A549 (cell line): ENCODE results near the gene ZEB1. TPM values are rescaled to one million over a fixed set of nuclear protein-coding genes. Genes with fewer than 3 reads are reported as not detected.
"Not testable (repeated sequence)": the region's sequence is repeated elsewhere in the genome, so short reads cannot be mapped to it uniquely, and the experiment has no call there.

Experiments used
- ATAC-seq, 2 experiments: fragments of 200-7000 bp in 1 of 2; fragments of >200 bp in 1 of 2; cut with Nextera tagmentation in 1 of 2; cut with Tn5 transposase in 1 of 2; 3 replicates each; pipeline versions ENCODE4 v1.8.0 to v1.9.1; 2018 to 2020; ENCODE audit warnings: mild to moderate bottlenecking in 1 of 2, moderate library complexity in 1 of 2
- CTCF ChIA-PET: fragments of 300-600 bp; sonication (Branson Sonifier 250); formaldehyde crosslinking; extraction: SDS; loops from one replicate; lab custom pipeline; 2021; ENCODE audit warnings: antibody characterized with exemption, inconsistent platforms; lab: Yijun Ruan, JAX
- POLR2A ChIA-PET: fragments of 350-600 bp; formaldehyde crosslinking; extraction: SDS; loops from one replicate; lab custom pipeline; 2021; ENCODE audit warnings: antibody characterized with exemption, inconsistent platforms; lab: Yijun Ruan, JAX
- DNase-seq, 2 experiments: peaks; one replicate each; pipeline versions ENCODE4 v3.0.0 to v3.0.0-alpha.2; 2011 to 2016; ENCODE audit warnings: low read depth in 1 of 2, low spot score in 1 of 2
- FAIRE-seq: peaks from 2 replicates; lab custom pipeline; 2011; peaks lifted over from hg19 to GRCh38; lab: Jason Lieb, UNC
- H3K27ac ChIP-seq, 2 experiments: fragments of >200 bp; sonication (Bioruptor Twin); formaldehyde crosslinking; 3 replicates each; pipeline ENCODE4 v1.5.1; 2016 to 2017
- H3K4me1 ChIP-seq: fragments of >200 bp; sonication (Bioruptor Twin); formaldehyde crosslinking; 3 replicates; pipeline ENCODE4 v1.6.1; 2016
- H3K4me2 ChIP-seq: fragments of >200 bp; sonication (Bioruptor Twin); formaldehyde crosslinking; 3 replicates; pipeline ENCODE4 v1.6.1; 2016
- H3K4me3 ChIP-seq: fragments of >200 bp; sonication (Bioruptor Twin); formaldehyde crosslinking; 3 replicates; pipeline ENCODE4 v1.5.1; 2016
- H3K9me3 ChIP-seq: fragments of >200 bp; sonication (Bioruptor Twin); formaldehyde crosslinking; 3 replicates; pipeline ENCODE4 v1.6.1; 2016
- BHLHE40 ChIP-seq: IDR thresholded peaks from 2 replicates; pipeline ENCODE4 v1.6.1; 2012; ENCODE audit warnings: low read depth, low read length, inconsistent platforms
- CEBPB ChIP-seq, 2 experiments: fragments of >200 bp in 1 of 2; sonication (Bioruptor Twin) in 1 of 2; formaldehyde crosslinking in 1 of 2; IDR thresholded peaks; 2 replicates each; pipeline ENCODE4 v1.6.1; 2012 to 2016
- CHD4 ChIP-seq: fragments of 200-600 bp; sonication (generic); IDR thresholded peaks from 2 replicates; pipeline ENCODE4 v1.6.1; 2016; ENCODE audit warnings: antibody characterized with exemption, mild to moderate bottlenecking, borderline replicate concordance
- EP300 ChIP-seq, 2 experiments: fragments of >200 bp; sonication (Bioruptor Twin); formaldehyde crosslinking; IDR thresholded peaks; 2 replicates in 1 of 2; 3 replicates in 1 of 2; pipeline ENCODE4 v1.6.1; 2016 to 2017
- FOSL2 ChIP-seq, 2 experiments: fragments of 450-650 bp in 1 of 2; fragments of >200 bp in 1 of 2; sonication (Bioruptor Twin) in 1 of 2; formaldehyde crosslinking; IDR thresholded peaks; 2 replicates each; pipeline versions ENCODE4 v1.5.0 to v1.6.1; 2016 to 2020; ENCODE audit warnings: mild to moderate bottlenecking in 1 of 2, moderate library complexity in 1 of 2
- HDAC2 ChIP-seq: fragments of 200-600 bp; sonication (generic); IDR thresholded peaks from 2 replicates; pipeline ENCODE4 v1.6.1; 2016
- HOXA7 ChIP-seq: fragments of 250-450 bp; sonication (Bioruptor Pico); IDR thresholded peaks from 2 replicates; pipeline ENCODE4 v1.5.0; 2020; ENCODE audit warnings: mild to moderate bottlenecking, moderate library complexity
- HOXB13 ChIP-seq: fragments of 250-450 bp; sonication (Bioruptor Pico); IDR thresholded peaks from 2 replicates; pipeline ENCODE4 v1.5.0; 2020; ENCODE audit warnings: low read depth, mild to moderate bottlenecking, moderate library complexity
- HOXB5 ChIP-seq: fragments of 250-450 bp; sonication (Bioruptor Pico); IDR thresholded peaks from 2 replicates; pipeline ENCODE4 v1.5.0; 2020; ENCODE audit warnings: mild to moderate bottlenecking, moderate library complexity
- JUNB ChIP-seq: fragments of >200 bp; sonication (Bioruptor Twin); formaldehyde crosslinking; IDR thresholded peaks from 2 replicates; pipeline ENCODE4 v1.6.1; 2016
- KDM1A ChIP-seq: fragments of 200-600 bp; sonication (generic); IDR thresholded peaks from 2 replicates; pipeline ENCODE4 v1.6.1; 2016; ENCODE audit warnings: low read depth, mild to moderate bottlenecking
- MAZ ChIP-seq: fragments of 150-350 bp; IDR thresholded peaks from 2 replicates; pipeline ENCODE4 v1.6.1; 2014; ENCODE audit warnings: antibody characterized with exemption, low read depth, low read length, borderline replicate concordance
- NFE2L2 ChIP-seq: fragments of 150-350 bp; conservative IDR thresholded peaks from 2 replicates; pipeline ENCODE4 v1.6.1; 2014; ENCODE audit warnings: low read length
- NR3C1 ChIP-seq: fragments of >200 bp; sonication (Bioruptor Twin); formaldehyde crosslinking; IDR thresholded peaks from 3 replicates; pipeline ENCODE4 v1.6.1; 2017
- RAD21 ChIP-seq, 2 experiments: fragments of >200 bp in 1 of 2; sonication (Bioruptor Twin) in 1 of 2; formaldehyde crosslinking in 1 of 2; IDR thresholded peaks in 1 of 2; conservative IDR thresholded peaks in 1 of 2; 2 replicates in 1 of 2; 3 replicates in 1 of 2; pipeline ENCODE4 v1.6.1; 2012 to 2018; ENCODE audit warnings: inconsistent platforms in 1 of 2
- RCOR1 ChIP-seq: fragments of 150-350 bp; IDR thresholded peaks from 2 replicates; pipeline ENCODE4 v1.6.1; 2014; ENCODE audit warnings: antibody characterized with exemption, low read length, low read depth
- SREBF2 ChIP-seq: fragments of 450-650 bp; IDR thresholded peaks from 2 replicates; pipeline ENCODE4 v1.6.1; 2014; ENCODE audit warnings: mild to moderate bottlenecking, moderate library complexity
- ZC3H11A ChIP-seq: fragments of 450-650 bp; IDR thresholded peaks from 2 replicates; pipeline ENCODE4 v1.6.1; 2014; ENCODE audit warnings: antibody characterized with exemption, mild to moderate bottlenecking
- ZFP36 ChIP-seq: fragments of 450-650 bp; IDR thresholded peaks from 2 replicates; pipeline ENCODE4 v1.6.1; 2014; ENCODE audit warnings: borderline replicate concordance; ENCODE audit not compliant: partially characterized antibody
- WGBS: methylation state at CpG from one replicate; pipeline ENCODE4 v1.1.6; 2017; ENCODE audit errors: missing lambda C conversion rate; 5-methylcytosine and 5-hydroxymethylcytosine counted together
- polyA plus RNA-seq, 4 experiments: library from polyadenylated mRNA; depleted of rRNA in 3 of 4; stranded (reverse); fragments of >200 nt; fragmentation: RNase III in 1 of 4; extraction: RNeasy Plus Mini Kit Qiagen cat#74134 plus additional on column Dnase treatment in 1 of 4; gene quantifications; 2 replicates in 3 of 4; 3 replicates in 1 of 4; pipeline ENCODE4 v1.2.3, GENCODE V29; 2011 to 2017
- TF ChIP-seq, protein P1 (sequence below): fragments of 150-350 bp; IDR thresholded peaks from 2 replicates; pipeline ENCODE4 v1.6.1; 2014; ENCODE audit warnings: low read depth, mild to moderate bottlenecking, low read length
- TF ChIP-seq, protein P2 (sequence below): fragments of 250-450 bp; sonication (Bioruptor Pico); IDR thresholded peaks from 2 replicates; pipeline ENCODE4 v1.5.0; 2020; ENCODE audit warnings: low read depth, mild to moderate bottlenecking, moderate library complexity
- TF ChIP-seq, protein P3 (sequence below): fragments of >200 bp; sonication (Bioruptor Twin); formaldehyde crosslinking; IDR thresholded peaks from 2 replicates; pipeline ENCODE4 v1.6.1; 2016
- TF ChIP-seq, protein P4 (sequence below): fragments of 450-650 bp; IDR thresholded peaks from 2 replicates; pipeline ENCODE4 v1.6.1; 2014; ENCODE audit warnings: antibody characterized with exemption
- TF ChIP-seq, protein P5 (sequence below): IDR thresholded peaks from 2 replicates; pipeline ENCODE4 v1.6.1; 2012

ZEB1 gene
- polyA plus RNA-seq, 2 of the 4 experiments (the other 2 are of a cell fraction), result 8.1 to 23.8 TPM

DNA sequence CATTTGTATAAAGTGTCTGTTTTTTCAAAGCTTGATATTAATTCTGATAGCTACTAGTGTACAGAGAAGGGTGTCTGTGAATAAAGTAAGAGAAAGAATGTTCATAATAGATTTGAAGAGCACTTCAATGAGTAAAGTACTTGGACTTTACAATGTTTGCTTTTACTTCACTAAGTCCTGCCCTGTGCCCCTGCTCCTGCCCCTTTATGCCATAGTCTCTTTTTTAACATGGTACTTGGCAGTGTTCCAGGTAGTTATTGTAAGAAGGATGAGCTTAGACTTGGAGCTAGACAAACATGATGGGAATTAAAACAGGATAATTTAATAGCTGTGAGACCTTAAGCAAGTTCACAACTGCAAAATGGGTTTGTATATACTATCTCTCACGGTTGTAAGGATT is 41.0 kb downstream of the ZEB1 start (continued):
- TF ChIP-seq, protein P1, sequence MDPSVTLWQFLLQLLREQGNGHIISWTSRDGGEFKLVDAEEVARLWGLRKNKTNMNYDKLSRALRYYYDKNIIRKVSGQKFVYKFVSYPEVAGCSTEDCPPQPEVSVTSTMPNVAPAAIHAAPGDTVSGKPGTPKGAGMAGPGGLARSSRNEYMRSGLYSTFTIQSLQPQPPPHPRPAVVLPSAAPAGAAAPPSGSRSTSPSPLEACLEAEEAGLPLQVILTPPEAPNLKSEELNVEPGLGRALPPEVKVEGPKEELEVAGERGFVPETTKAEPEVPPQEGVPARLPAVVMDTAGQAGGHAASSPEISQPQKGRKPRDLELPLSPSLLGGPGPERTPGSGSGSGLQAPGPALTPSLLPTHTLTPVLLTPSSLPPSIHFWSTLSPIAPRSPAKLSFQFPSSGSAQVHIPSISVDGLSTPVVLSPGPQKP, result no peak
- no peak for TF ChIP-seq ZFP36
- TF ChIP-seq, protein P2, sequence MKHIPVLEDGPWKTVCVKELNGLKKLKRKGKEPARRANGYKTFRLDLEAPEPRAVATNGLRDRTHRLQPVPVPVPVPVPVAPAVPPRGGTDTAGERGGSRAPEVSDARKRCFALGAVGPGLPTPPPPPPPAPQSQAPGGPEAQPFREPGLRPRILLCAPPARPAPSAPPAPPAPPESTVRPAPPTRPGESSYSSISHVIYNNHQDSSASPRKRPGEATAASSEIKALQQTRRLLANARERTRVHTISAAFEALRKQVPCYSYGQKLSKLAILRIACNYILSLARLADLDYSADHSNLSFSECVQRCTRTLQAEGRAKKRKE (CRISPR knock-in tag), result no peak
- no peak for TF ChIP-seq RCOR1
- TF ChIP-seq MAZ, result no peak
- TF ChIP-seq KDM1A, result no peak
- TF ChIP-seq SREBF2, result no peak
- no peak for TF ChIP-seq HDAC2

DNA sequence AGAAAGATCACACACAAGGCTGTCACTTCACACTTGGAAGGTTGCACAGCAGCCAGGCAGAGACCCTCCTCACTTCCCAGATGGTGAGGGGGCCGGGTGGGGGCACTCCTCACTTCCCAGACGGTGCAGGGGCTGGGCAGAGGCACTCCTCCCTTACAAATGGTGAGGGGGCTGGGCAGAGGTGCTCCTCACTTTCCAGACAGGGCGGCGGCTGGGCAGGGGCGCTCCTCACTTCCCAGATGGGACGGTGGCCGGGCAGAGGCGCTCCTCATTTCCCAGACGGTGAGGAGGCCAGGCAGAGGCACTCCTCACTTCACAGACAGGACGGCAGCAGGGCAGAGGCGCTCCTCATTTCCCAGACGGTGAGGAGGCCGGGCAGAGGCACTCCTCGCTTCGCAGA is 42.5 kb downstream of the ZEB1 start:
- H3K9me3 ChIP-seq, H3K4me3 ChIP-seq, H3K4me2 ChIP-seq, CTCF ChIA-PET, FAIRE-seq, POLR2A ChIA-PET, H3K27ac ChIP-seq, ATAC-seq, DNase-seq: not testable (repeated sequence)
- 90% methylated on average over 9 of the region's 15 CpGs for WGBS
- H3K4me1 ChIP-seq, result peaks cover 22% of the 10 kb centered on the region

DNA sequence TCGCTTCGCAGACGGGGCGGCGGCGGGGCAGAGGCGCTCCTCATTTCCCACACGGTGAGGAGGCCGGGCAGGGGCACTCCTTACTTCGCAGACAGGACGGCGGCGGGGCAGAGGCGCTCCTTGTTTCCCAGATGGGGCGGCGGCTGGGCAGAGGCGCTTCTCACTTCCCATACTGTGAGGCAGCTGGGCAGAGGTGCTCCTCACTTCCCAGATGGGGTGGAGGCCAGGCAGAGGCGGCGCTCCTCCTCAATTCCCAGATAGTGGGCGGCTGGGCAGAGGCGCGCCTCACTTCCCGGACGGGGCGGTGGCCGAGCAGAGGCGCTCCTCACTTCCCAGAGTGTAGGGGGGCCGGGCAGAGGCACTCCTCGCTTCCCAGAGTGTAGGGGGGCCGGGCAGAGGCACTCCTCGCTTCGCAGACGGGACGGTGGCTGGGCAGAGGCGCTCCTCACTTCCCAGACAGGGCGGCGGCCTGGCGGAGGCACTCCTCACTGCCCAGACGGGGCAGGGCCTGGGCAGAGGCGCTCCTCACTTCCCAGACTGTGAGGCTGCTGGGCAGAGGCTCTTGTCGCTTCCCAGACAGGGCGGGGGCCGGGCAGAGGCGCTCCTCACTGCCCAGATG is 43.1 kb downstream of the ZEB1 start:
- CTCF ChIA-PET, result no interaction called here
- WGBS, result 95% methylated on average over 28 of the region's 44 CpGs
- Histone ChIP-seq H3K9me3 (no peaks in the 10 kb centered on the region), H3K4me3 (no peak overlapping the region), H3K4me2 (no peak overlapping the region)
- DNase-seq (no peak), ATAC-seq (no peak)
- POLR2A ChIA-PET, result no interaction called here
- TF ChIP-seq, protein P2 (CRISPR knock-in tag), result no peak
- TF ChIP-seq RCOR1, result no peak
- TF ChIP-seq, protein P3, sequence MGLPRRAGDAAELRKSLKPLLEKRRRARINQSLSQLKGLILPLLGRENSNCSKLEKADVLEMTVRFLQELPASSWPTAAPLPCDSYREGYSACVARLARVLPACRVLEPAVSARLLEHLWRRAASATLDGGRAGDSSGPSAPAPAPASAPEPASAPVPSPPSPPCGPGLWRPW, result no peak
- TF ChIP-seq, protein P4, sequence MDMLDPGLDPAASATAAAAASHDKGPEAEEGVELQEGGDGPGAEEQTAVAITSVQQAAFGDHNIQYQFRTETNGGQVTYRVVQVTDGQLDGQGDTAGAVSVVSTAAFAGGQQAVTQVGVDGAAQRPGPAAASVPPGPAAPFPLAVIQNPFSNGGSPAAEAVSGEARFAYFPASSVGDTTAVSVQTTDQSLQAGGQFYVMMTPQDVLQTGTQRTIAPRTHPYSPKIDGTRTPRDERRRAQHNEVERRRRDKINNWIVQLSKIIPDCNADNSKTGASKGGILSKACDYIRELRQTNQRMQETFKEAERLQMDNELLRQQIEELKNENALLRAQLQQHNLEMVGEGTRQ, result no peak
- TF ChIP-seq EP300 (IDR thresholded peaks at IDR 0.05), result no peak
- TF ChIP-seq KDM1A, result no peak
- TF ChIP-seq RAD21 (conservative IDR thresholded peaks at IDR 0.05 in 1 of 2, IDR thresholded peaks at IDR 0.05 in 1 of 2), result no peak
- TF ChIP-seq HOXB5 (CRISPR knock-in tag), result no peak
- TF ChIP-seq ZC3H11A, result no peak
- TF ChIP-seq BHLHE40, result no peak
- no peak for TF ChIP-seq CHD4
- no peak for TF ChIP-seq HOXA7
- no peak for TF ChIP-seq JUNB
- no peak for TF ChIP-seq FOSL2 (IDR thresholded peaks at IDR 0.05)
- TF ChIP-seq FOSL2 (CRISPR knock-in tag; IDR thresholded peaks at IDR 0.05), result no peak
- TF ChIP-seq, protein P5, sequence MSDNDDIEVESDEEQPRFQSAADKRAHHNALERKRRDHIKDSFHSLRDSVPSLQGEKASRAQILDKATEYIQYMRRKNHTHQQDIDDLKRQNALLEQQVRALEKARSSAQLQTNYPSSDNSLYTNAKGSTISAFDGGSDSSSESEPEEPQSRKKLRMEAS, result no peak
- TF ChIP-seq CEBPB (IDR thresholded peaks at IDR 0.05), result no peak
- TF ChIP-seq HOXB13 (CRISPR knock-in tag), result no peak
- TF ChIP-seq NFE2L2, result no peak
- no peak for TF ChIP-seq NR3C1
- TF ChIP-seq SREBF2, result no peak
- TF ChIP-seq, all 56 proteins: peak for 0
- no peak for FAIRE-seq
- Histone ChIP-seq H3K4me1 (peaks cover 22% of the 10 kb centered on the region), H3K27ac (no peak overlapping the region)

DNA sequence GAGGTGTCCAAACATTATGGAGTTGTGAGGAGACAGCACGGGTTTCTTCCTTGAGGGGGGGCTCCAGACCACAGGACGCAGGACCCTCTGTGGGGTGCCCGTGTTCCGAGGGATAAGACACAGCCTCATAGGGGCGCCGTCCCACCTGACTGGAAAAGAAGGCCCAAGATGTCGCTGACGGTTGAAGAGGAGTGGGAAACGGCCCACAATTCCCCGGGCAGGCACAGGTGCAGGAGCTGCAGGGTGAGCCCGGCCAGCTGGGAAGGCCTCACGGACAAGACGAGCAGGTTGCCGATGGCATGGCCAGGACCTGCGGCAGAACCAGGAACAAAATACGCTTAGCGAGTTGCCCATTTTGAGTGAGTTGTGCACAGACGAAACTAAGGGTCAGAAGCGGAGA is 44.7 kb downstream of the ZEB1 start:
- H3K4me2 ChIP-seq, H3K27ac ChIP-seq, H3K4me3 ChIP-seq, FAIRE-seq, CTCF ChIA-PET, DNase-seq, ATAC-seq, H3K9me3 ChIP-seq, POLR2A ChIA-PET: not testable (repeated sequence)
- WGBS, result 93% methylated on average over 19 of the region's 19 CpGs
- peaks cover 16% of the 10 kb centered on the region for H3K4me1 ChIP-seq

DNA sequence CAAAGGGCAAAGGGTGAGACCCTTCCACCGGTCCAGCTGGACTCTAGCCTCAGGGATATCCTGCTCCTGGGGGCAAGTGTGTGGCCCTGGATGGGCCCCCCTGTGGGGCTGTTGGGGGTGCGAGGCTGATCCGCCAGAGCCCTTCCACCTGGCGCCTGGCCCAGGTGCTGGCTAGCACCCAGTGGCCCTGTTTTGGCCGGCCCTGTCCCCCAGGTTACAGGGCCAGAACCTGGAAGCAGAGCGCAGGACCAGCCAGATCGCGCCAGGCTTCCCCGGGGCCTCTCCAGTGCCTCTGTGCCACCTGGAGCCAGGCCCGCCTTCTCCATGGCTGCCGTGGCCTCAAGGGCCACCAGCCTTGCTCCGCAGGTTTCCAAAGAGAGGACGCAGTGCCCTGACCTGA is 45.2 kb downstream of the ZEB1 start:
- H3K4me2 ChIP-seq, FAIRE-seq, H3K9me3 ChIP-seq, DNase-seq, H3K27ac ChIP-seq, H3K4me3 ChIP-seq, POLR2A ChIA-PET, ATAC-seq, CTCF ChIA-PET: not testable (repeated sequence)
- peaks cover 11% of the 10 kb centered on the region for H3K4me1 ChIP-seq
- WGBS, result 92% methylated on average over 13 of the region's 13 CpGs
